GM23248 (cell line): Measurements from ENCODE around the gene CNTN1. TPM values are rescaled to one million over a fixed set of nuclear protein-coding genes. Genes with fewer than 3 reads are reported as not detected.

ENCODE experiments used
- DNase-seq: peaks from one replicate; pipeline ENCODE4 v3.0.0-alpha.2; 2015
- H2AFZ ChIP-seq: fragments of 200-600 bp; sonication (generic); 2 replicates; pipeline ENCODE4 v1.6.1; 2016; ENCODE audit warnings: antibody characterized with exemption
- H3F3A ChIP-seq: fragments of 200-600 bp; sonication (generic); 2 replicates; pipeline ENCODE4 v1.6.1; 2016; ENCODE audit warnings: mild to moderate bottlenecking, antibody characterized with exemption, mixed run types; ENCODE audit not compliant: insufficient read depth
- H3K27ac ChIP-seq: fragments of 200-600 bp; sonication (generic); 2 replicates; pipeline ENCODE4 v1.5.1; 2016; ENCODE audit warnings: mild to moderate bottlenecking
- H3K27me3 ChIP-seq: fragments of 200-600 bp; sonication (generic); replicated peaks from 2 replicates; pipeline ENCODE4 v1.6.1; 2016; ENCODE audit warnings: mild to moderate bottlenecking; ENCODE audit not compliant: insufficient read depth
- H3K36me3 ChIP-seq: fragments of 200-600 bp; sonication (generic); 2 replicates; pipeline ENCODE4 v1.6.1; 2016; ENCODE audit warnings: low read depth, mild to moderate bottlenecking
- H3K4me1 ChIP-seq: fragments of 200-600 bp; sonication (generic); 2 replicates; pipeline ENCODE4 v1.6.1; 2016; ENCODE audit warnings: mild to moderate bottlenecking; ENCODE audit not compliant: insufficient read depth
- H3K4me2 ChIP-seq: fragments of 200-600 bp; sonication (generic); one replicate; pipeline ENCODE4 v1.6.1; 2016; ENCODE audit warnings: mild to moderate bottlenecking; ENCODE audit not compliant: unreplicated experiment
- H3K4me3 ChIP-seq: fragments of 200-600 bp; sonication (generic); 2 replicates; pipeline ENCODE4 v1.5.1; 2016; ENCODE audit warnings: mild to moderate bottlenecking
- H3K79me2 ChIP-seq: fragments of 200-600 bp; sonication (generic); 2 replicates; pipeline ENCODE4 v1.6.1; 2016; ENCODE audit warnings: mild to moderate bottlenecking; ENCODE audit not compliant: insufficient read depth
- H3K9ac ChIP-seq: fragments of 200-600 bp; sonication (generic); 2 replicates; pipeline ENCODE4 v1.6.1; 2016; ENCODE audit warnings: mild to moderate bottlenecking
- H3K9me2 ChIP-seq: fragments of 200-600 bp; sonication (generic); 2 replicates; pipeline ENCODE4 v1.6.1; 2016; ENCODE audit warnings: mixed run types, mild to moderate bottlenecking, moderate library complexity; ENCODE audit not compliant: insufficient read depth
- H3K9me3 ChIP-seq: fragments of 200-600 bp; sonication (generic); one replicate; pipeline ENCODE4 v1.6.1; 2017; ENCODE audit warnings: low read depth
- H4K20me1 ChIP-seq: fragments of 200-600 bp; sonication (generic); 2 replicates; pipeline ENCODE4 v1.6.0; 2016; ENCODE audit not compliant: insufficient read depth
- EZH2 ChIP-seq: fragments of 200-600 bp; sonication (generic); IDR thresholded peaks from 2 replicates; pipeline ENCODE4 v1.6.1; 2018; ENCODE audit warnings: antibody characterized with exemption, mild to moderate bottlenecking; ENCODE audit not compliant: insufficient read depth, poor library complexity, severe bottlenecking
- EZH2phosphoT487 ChIP-seq: fragments of 200-600 bp; sonication (generic); IDR thresholded peaks from 2 replicates; pipeline ENCODE4 v1.6.1; 2018; ENCODE audit warnings: antibody characterized with exemption, moderate library complexity, mild to moderate bottlenecking, low read depth; ENCODE audit not compliant: insufficient read depth
- WGBS, 2 experiments: methylation state at CpG; one replicate each; pipeline ENCODE4 v1.1.6; 2015 to 2017; ENCODE audit warnings: low lambda C conversion rate in 2 of 2, low coverage in 1 of 2; ENCODE audit errors: missing lambda C conversion rate in 2 of 2; 5-methylcytosine and 5-hydroxymethylcytosine counted together
- in situ Hi-C: fragments of 300-500 bp; cut with MboI; formaldehyde crosslinking; loops from 2 replicates; pipeline ENCODE4 v1.15.0; 2020
- polyA plus RNA-seq: library from polyadenylated mRNA; unstranded; fragments of >200 nt; fragmentation: Nextera tagmentation; extraction: Ambion mirVana; gene quantifications from 2 replicates; pipeline ENCODE4 v1.2.1, GENCODE V29; 2016
- total RNA-seq: library from RNA; depleted of rRNA; stranded (reverse); fragments of >200 nt; shearing (Covaris generic); gene quantifications from 2 replicates; pipeline ENCODE4 v1.2.3, GENCODE V29; 2014

CNTN1 gene
- total and polyA plus RNA-seq, 2 experiments from 2014 or later, result 0.32 to 0.36 TPM

DNA sequence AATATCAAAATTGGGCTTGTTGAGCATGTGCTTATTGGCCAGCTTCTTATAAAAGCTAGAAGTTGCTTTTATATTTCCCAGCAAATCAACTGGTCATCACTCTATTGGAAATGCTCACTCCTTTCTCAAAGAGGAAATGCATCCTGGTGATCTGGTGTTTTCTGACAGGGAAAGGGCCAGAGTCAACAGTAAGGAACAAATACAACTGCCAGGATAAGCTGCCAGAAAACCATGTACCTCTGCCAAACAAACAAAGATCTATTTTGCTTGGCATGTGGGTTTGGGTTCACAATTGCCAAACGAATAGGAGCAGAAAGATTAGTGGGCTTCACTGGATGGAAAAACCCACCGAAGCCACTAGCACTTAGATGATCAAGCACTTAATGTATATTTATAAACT is 369.0 kb downstream of the CNTN1 start:
- 41 to 42% methylated on average over 2 of the region's 2 CpGs for WGBS, 2 experiments
- Histone ChIP-seq H2AFZ (no peak overlapping the region), H3K4me2 (no peak overlapping the region), H3K4me1 (no peaks in the 10 kb centered on the region), H3K27ac (no peak overlapping the region), H3K9ac (no peak overlapping the region), H3F3A (no peaks in the 10 kb centered on the region), H3K27me3 (no peaks in the 10 kb centered on the region), H3K79me2 (no peaks in the 10 kb centered on the region), H3K9me2 (no peaks in the 10 kb centered on the region), H3K36me3 (no peaks in the 10 kb centered on the region), H3K9me3 (no peaks in the 10 kb centered on the region), H3K4me3 (no peak overlapping the region), H4K20me1 (no peaks in the 10 kb centered on the region)
- in situ Hi-C loops, result no loop called here
- TF ChIP-seq EZH2 (no peak), EZH2phosphoT487 (no peak)
- no peak for DNase-seq

DNA sequence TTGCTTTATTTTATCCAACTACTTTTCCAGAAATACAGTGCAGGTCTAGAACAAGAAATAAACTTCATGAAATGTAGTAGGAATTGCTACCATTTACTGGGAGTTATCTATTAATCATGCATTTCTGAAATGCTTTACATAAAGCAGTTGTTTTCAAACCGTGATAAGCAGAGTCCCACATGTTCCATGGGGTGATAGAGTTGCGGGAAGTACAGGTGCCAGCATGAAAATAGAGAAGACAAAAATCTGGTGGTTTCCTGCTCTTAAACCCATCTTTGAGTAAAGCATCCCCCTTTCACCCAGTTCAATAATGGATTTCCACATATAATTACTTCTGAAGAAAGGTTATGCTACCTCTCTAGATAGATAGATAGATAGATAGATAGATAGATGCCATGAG is 372.2 kb downstream of the CNTN1 start:
- TF ChIP-seq EZH2phosphoT487, result no peak
- no peak for TF ChIP-seq EZH2
- H3K4me3 ChIP-seq, result no peak overlapping the region
- WGBS, 2 experiments, result 69 to 73% methylated on average over 2 of the region's 2 CpGs
- in situ Hi-C loops, result no loop called here
- H3K9ac ChIP-seq, result no peak overlapping the region
- H3K9me3 ChIP-seq, result no peaks in the 10 kb centered on the region
- no peak for DNase-seq
- H2AFZ ChIP-seq, result no peak overlapping the region
- no peaks in the 10 kb centered on the region for H3K79me2 ChIP-seq
- H3K9me2 ChIP-seq, result no peaks in the 10 kb centered on the region
- no peaks in the 10 kb centered on the region for H3K36me3 ChIP-seq
- H3K27me3 ChIP-seq, result no peaks in the 10 kb centered on the region
- no peaks in the 10 kb centered on the region for H4K20me1 ChIP-seq
- H3K4me1 ChIP-seq, result no peaks in the 10 kb centered on the region
- no peak overlapping the region for H3K27ac ChIP-seq
- H3K4me2 ChIP-seq, result no peak overlapping the region
- H3F3A ChIP-seq, result no peaks in the 10 kb centered on the region

- H3K9ac ChIP-seq, result no peak overlapping the region
- H3K27ac ChIP-seq, result no peak overlapping the region
- no peak overlapping the region for H3K4me2 ChIP-seq
- H3K36me3 ChIP-seq, result no peaks in the 10 kb centered on the region
- H3K4me3 ChIP-seq, result no peak overlapping the region
- no peaks in the 10 kb centered on the region for H3K9me3 ChIP-seq
- TF ChIP-seq EZH2phosphoT487 (no peak), EZH2 (no peak)
- WGBS, 2 experiments, result 37 to 41% methylated on average over 3 of the region's 3 CpGs
- no peaks in the 10 kb centered on the region for H3F3A ChIP-seq
- H3K79me2 ChIP-seq, result no peaks in the 10 kb centered on the region
- DNase-seq, result no peak
- H2AFZ ChIP-seq, result no peak overlapping the region
- no peaks in the 10 kb centered on the region for H4K20me1 ChIP-seq
- in situ Hi-C loops, result no loop called here
- no peaks in the 10 kb centered on the region for H3K4me1 ChIP-seq
- no peaks in the 10 kb centered on the region for H3K27me3 ChIP-seq
- no peaks in the 10 kb centered on the region for H3K9me2 ChIP-seq
These were observed 375.9 kb downstream of the CNTN1 start for GRCh38 chr12:41067941-41068645.

DNA sequence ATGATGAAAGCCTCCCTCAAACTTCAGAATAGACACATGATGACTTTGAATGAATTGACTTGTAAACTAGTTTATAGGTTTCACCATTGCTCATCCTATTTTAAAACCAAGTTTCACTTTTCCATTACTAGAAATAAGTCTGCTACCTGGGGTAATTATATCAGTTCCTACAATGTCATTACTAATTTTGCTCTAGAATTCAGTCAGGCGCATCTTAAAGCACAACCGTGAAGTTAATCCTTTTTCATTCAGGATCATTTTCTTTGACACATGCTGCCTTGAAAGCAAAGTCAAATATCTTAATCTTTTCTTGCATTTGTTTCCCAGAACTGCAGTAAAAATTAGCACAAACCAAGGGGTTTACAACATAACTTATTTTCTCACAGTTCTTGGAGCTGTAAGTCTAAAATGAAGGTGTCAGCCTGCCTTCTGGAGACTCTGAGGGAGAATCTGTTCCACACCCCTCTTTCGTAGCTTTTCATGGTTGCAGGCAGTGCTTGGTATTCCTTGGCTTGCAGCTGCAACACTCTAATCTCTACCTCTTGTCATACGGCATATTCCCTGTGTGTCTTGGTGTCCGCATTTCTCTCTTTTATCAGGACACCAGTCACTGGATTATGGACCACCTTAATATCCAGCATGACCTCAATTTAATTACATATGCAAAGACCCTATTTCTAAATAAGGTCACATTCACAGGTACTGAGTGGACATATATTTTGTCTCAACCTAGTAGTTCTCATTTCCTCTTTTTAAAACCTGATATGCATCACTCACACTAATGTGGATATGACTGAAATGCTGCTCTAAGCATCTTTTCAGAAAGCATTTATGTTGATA is 381.6 kb downstream of the CNTN1 start:
- Histone ChIP-seq H3K9me2 (no peaks in the 10 kb centered on the region), H3K4me3 (no peak overlapping the region), H3K4me2 (no peak overlapping the region), H3K36me3 (no peaks in the 10 kb centered on the region), H3K4me1 (no peaks in the 10 kb centered on the region), H3K9me3 (no peaks in the 10 kb centered on the region), H3F3A (no peaks in the 10 kb centered on the region), H3K9ac (no peak overlapping the region), H2AFZ (no peak overlapping the region), H4K20me1 (no peaks in the 10 kb centered on the region), H3K27ac (no peak overlapping the region), H3K27me3 (no peaks in the 10 kb centered on the region), H3K79me2 (no peaks in the 10 kb centered on the region)
- DNase-seq, result no peak
- in situ Hi-C loops, result no loop called here
- TF ChIP-seq EZH2, result no peak
- no peak for TF ChIP-seq EZH2phosphoT487
- WGBS, 2 experiments, result 67 to 68% methylated on average over 5 of the region's 5 CpGs
